ENCODE data around the gene ZNF845. TPM values are rescaled to one million over a fixed set of nuclear protein-coding genes. Genes with fewer than 3 reads are reported as not detected.
"Not testable (repeated sequence)": the region's sequence is repeated elsewhere in the genome, so short reads cannot be mapped to it uniquely, and the experiment has no call there.

Gene ZNF845
- total RNA-seq, 1 donor from 2014 or later, result 11.1 TPM

DNA sequence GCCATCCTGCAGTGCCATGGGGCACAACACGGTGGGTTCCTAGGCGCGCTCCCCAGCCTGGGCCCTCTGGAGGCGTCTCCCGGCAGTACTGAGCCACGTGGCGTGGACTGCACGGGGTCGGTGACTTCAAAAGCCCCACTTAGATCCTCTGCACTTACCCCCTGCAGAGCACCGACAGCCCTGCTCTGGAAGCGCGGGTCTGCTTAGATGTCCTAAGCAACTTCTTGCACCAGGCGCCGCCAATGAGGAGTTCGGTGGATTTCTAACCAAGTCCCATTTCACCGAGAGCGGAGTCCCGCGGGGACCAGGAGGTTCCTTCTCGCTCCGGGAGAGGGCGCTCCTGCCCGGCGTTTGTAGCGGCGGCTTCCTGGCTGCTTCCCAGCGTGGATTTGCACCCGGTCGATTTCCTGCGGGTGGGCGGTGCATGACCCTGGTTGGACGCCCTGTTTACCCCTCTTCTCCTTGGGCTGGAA is 25.2 kb upstream of the ZNF845 start:
- H3K4me3 ChIP-seq (ENCODE audit: low read depth, low read length), result no peak overlapping the region
- TF ChIP-seq, protein P1, sequence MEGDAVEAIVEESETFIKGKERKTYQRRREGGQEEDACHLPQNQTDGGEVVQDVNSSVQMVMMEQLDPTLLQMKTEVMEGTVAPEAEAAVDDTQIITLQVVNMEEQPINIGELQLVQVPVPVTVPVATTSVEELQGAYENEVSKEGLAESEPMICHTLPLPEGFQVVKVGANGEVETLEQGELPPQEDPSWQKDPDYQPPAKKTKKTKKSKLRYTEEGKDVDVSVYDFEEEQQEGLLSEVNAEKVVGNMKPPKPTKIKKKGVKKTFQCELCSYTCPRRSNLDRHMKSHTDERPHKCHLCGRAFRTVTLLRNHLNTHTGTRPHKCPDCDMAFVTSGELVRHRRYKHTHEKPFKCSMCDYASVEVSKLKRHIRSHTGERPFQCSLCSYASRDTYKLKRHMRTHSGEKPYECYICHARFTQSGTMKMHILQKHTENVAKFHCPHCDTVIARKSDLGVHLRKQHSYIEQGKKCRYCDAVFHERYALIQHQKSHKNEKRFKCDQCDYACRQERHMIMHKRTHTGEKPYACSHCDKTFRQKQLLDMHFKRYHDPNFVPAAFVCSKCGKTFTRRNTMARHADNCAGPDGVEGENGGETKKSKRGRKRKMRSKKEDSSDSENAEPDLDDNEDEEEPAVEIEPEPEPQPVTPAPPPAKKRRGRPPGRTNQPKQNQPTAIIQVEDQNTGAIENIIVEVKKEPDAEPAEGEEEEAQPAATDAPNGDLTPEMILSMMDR (IDR thresholded peaks at IDR 0.05; ENCODE audit: insufficient read depth, low read length, severe bottlenecking), result peak; percentile 29
- H3K36me3 ChIP-seq (ENCODE audit: control insufficient read depth, insufficient read depth, low read length), result no peaks in the 10 kb centered on the region
- FAIRE-seq (no peak), DNase-seq (ENCODE audit: low read depth) (no peak)
- no peaks in the 10 kb centered on the region for H3K27me3 ChIP-seq (ENCODE audit: control insufficient read depth, insufficient read depth, low read length)

DNA sequence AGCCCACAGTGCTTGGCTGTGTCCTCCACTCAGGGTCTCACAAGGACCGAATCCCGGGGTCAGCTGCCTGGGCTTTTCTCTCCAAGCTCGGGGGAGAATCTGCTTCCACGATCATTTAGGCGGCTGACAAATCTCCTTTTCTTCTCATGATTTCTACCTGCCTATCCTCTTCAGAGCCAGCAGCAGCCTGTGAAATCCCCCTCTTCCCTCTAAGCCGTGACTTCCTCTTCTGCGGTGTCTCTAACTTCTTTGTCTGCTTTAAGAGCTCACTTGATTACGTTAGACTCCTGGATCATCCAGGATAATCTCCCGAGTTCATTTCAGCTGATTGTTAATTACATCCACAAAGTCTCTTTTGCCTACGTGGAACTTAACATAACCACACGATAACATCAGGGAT is 22.5 kb upstream of the ZNF845 start:
- no peaks in the 10 kb centered on the region for H3K36me3 ChIP-seq (ENCODE audit: control insufficient read depth, insufficient read depth, low read length)
- DNase-seq (ENCODE audit: low read depth) (no peak), FAIRE-seq (no peak)
- no peaks in the 10 kb centered on the region for H3K27me3 ChIP-seq (ENCODE audit: control insufficient read depth, insufficient read depth, low read length)
- no peak overlapping the region for H3K4me3 ChIP-seq (ENCODE audit: low read depth, low read length)
- TF ChIP-seq, protein P1 (IDR thresholded peaks at IDR 0.05; ENCODE audit: insufficient read depth, low read length, severe bottlenecking), result no peak

DNA sequence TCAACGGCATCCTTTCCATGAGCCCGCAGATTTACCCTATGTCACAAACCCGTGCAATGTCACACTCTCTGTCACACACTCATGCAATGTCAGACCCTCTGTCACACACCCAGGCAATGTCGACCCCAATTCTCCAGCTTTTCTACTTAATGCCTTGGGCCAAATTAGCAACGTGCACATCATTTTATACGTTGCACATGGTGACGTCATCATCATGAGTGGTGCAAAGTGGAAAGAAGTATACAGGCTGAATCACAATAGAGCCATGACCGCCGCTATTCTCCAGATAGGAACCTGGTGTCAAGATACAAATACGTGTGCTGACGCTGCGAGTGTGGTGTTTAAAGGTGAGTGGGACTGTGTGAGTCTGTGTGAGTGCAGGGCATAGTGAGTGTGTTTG is 21.7 kb upstream of the ZNF845 start:
- DNase-seq (ENCODE audit: low read depth) (no peak), FAIRE-seq (no peak)
- TF ChIP-seq, protein P1 (IDR thresholded peaks at IDR 0.05; ENCODE audit: insufficient read depth, low read length, severe bottlenecking), result no peak
- H3K4me3 ChIP-seq (ENCODE audit: low read depth, low read length), result no peak overlapping the region
- no peaks in the 10 kb centered on the region for H3K36me3 ChIP-seq (ENCODE audit: control insufficient read depth, insufficient read depth, low read length)
- no peaks in the 10 kb centered on the region for H3K27me3 ChIP-seq (ENCODE audit: control insufficient read depth, insufficient read depth, low read length)

DNA sequence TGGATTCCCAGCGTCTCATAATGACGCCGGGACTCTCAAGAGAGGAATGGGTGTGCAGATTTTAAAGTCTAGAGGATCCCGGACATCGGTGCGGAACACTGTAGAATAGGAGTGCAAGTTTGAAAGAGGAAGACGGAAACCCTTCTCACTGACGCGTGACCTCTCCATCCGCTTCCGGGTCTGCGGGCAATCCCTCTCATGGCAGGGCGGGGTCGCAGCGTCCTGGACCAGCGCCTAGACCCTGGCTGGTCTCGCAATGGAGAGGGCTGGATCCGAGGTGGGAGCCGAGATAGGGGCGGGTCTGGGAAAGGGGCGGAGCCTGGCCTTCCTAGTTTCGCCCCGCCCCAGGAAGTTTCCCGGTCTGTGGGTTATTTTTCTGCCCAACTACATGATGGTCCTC is 4.6 kb upstream of the ZNF845 start:
- FAIRE-seq, result no peak
- DNase-seq (ENCODE audit: low read depth), result no peak
- no peak overlapping the region for H3K4me3 ChIP-seq (ENCODE audit: low read depth, low read length)
- H3K36me3 ChIP-seq (ENCODE audit: control insufficient read depth, insufficient read depth, low read length), result no peaks in the 10 kb centered on the region
- TF ChIP-seq, protein P1 (IDR thresholded peaks at IDR 0.05; ENCODE audit: insufficient read depth, low read length, severe bottlenecking), result no peak
- H3K27me3 ChIP-seq (ENCODE audit: control insufficient read depth, insufficient read depth, low read length), result no peaks in the 10 kb centered on the region

DNA sequence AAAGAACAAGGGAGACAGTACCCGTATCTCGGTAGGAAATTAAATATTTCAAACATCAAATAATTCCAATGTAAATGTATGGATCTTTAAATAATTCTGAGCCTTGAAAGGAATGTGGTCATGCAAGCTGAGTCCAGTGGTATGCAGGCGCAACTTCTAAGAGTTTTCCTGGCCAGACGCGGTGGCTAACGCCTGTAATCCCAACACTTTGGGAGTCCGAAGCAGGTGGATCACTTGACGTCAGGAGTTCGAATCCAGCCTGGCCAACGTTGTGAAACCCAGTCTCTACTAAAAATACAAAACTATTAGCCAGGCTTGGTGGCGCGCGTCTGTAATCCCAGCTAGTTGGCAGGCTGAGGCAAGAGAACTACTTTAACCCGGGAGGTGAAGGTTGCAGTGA is 1.1 kb upstream of the ZNF845 start:
- FAIRE-seq, result no peak
- DNase-seq (ENCODE audit: low read depth), result no peak
- Histone ChIP-seq H3K4me3 (ENCODE audit: low read depth, low read length) (no peak overlapping the region), H3K36me3 (ENCODE audit: control insufficient read depth, insufficient read depth, low read length) (no peaks in the 10 kb centered on the region), H3K27me3 (ENCODE audit: control insufficient read depth, insufficient read depth, low read length) (no peaks in the 10 kb centered on the region)
- TF ChIP-seq, protein P1 (IDR thresholded peaks at IDR 0.05; ENCODE audit: insufficient read depth, low read length, severe bottlenecking), result no peak

DNA sequence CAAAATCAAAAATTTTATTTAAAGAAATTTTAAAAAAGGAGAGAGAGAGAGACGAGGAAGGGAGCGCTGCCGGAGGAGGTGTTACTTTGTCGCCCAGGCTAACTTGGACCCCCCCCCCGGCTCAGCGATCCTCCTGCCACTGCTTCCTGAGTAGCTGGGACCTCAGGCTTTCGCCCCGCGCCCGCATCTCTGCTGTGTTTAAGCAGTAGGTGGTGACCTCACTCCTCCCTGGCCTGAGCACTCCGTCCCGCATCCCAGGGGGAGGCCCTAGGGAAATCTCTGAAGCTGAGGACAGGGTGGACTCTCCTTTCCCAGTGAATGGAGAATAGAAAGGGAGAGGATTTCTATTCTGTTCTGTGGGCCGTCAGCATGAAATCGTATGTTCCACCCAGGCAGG is 485 bp upstream of the ZNF845 start:
- DNase-seq (ENCODE audit: low read depth), result no peak
- FAIRE-seq, result no peak
- H3K4me3 ChIP-seq (ENCODE audit: low read depth, low read length), result peak overlapping the region; percentile 61
- TF ChIP-seq, protein P1 (IDR thresholded peaks at IDR 0.05; ENCODE audit: insufficient read depth, low read length, severe bottlenecking), result no peak
- H3K27me3 ChIP-seq (ENCODE audit: control insufficient read depth, insufficient read depth, low read length), result no peaks in the 10 kb centered on the region
- H3K36me3 ChIP-seq (ENCODE audit: control insufficient read depth, insufficient read depth, low read length), result no peaks in the 10 kb centered on the region

DNA sequence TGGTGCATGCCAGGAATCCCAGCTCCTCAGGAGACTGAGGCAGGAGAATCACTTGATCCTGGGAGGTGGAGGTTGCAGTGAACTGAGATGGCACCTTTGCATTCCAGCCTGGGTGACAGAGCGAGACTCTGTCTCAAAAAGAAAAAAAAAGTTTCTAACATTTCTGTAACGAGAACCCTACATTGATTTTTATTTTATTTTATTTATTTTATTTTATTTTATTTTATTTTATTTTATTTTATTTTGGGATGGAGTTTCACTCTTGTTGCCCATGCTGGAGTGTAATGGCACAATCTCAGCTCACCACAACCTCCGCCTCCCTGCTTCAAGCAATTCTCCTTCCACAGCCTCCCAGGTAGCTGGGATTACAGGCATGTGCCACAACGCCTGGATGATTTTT is 10.9 kb downstream of the ZNF845 start:
- not testable (repeated sequence) for H3K27me3 ChIP-seq (ENCODE audit: control insufficient read depth, insufficient read depth, low read length); FAIRE-seq; H3K36me3 ChIP-seq (ENCODE audit: control insufficient read depth, insufficient read depth, low read length); DNase-seq (ENCODE audit: low read depth); H3K4me3 ChIP-seq (ENCODE audit: low read depth, low read length)
